ENCODE measurements around the gene LAMTOR4. TPM values are rescaled to one million over a fixed set of nuclear protein-coding genes. Genes with fewer than 3 reads are reported as not detected.

Gene LAMTOR4
- total and polyA plus RNA-seq, 11 donors = 64.6 to 160 (median 96.5) TPM

GRCh38 chr7:100158229-100159098 is 9.7 kb downstream of the LAMTOR4 start, which contains the start of gene TRAPPC14:
TRAPPC14 (minus strand) TSS chr7:100158723; CDS start chr7:100158499, 224 bp downstream.
- peaks cover 0 to 38% (median 15%) of the 10 kb centered on the region in 12 donors for H3K4me1 ChIP-seq
- intact Hi-C loops (cut with DNase I) = loop anchor here in 1 of 10 donors (1.0 kb wide), 1 partner anchor 19 kb away; the partner anchor contains the start of genes GPC2 and STAG3
- H3K9me3 ChIP-seq = no peaks in the 10 kb centered on the region
- 2 to 3% (median 2%) methylated on average over 59 to 87 of the region's 87 CpGs for WGBS, 4 donors
- DNase-seq (peak; percentile 92 to 97 (median 96)), ATAC-seq (peak; percentile 86 to 94 (median 91))
- H3K36me3 ChIP-seq = peaks cover 0 to 35% (median 32%) of the 10 kb centered on the region in 9 donors
- TF ChIP-seq CTCF (IDR thresholded peaks at IDR 0.05) (peak in 1 of 12 donors; percentile 14), POLR2A (IDR thresholded peaks at IDR 0.05) (peak in 1 of 2 donors; percentile 59)
- peak within 1 kb of the TSS; percentile 56 to 94 (median 82) for H3K27ac ChIP-seq
- H3K4me3 ChIP-seq = peak within 1 kb of the TSS; percentile 70 to 99 (median 91)
- no peaks in the 10 kb centered on the region for H3K27me3 ChIP-seq

GRCh38 chr7:100159099-100159623 is 10.4 kb downstream of the LAMTOR4 start:
- H3K27me3 ChIP-seq = no peaks in the 10 kb centered on the region
- DNase-seq = no peak
- peak overlapping the region; percentile 70 to 99 (median 91) for H3K4me3 ChIP-seq
- intact Hi-C loops (cut with DNase I) = no loop called here
- WGBS, 4 donors = 54 to 64% (median 60%) methylated on average over 7 of the region's 7 CpGs
- no peak for ATAC-seq
- H3K27ac ChIP-seq = peak overlapping the region in 11 of 12 donors; percentile 69 to 94 (median 82)
- no peaks in the 10 kb centered on the region for H3K9me3 ChIP-seq
- H3K36me3 ChIP-seq = peaks cover 0 to 28% (median 26%) of the 10 kb centered on the region in 9 donors
- H3K4me1 ChIP-seq = peaks cover 0 to 36% (median 15%) of the 10 kb centered on the region in 12 donors
- no peak for TF ChIP-seq POLR2A (IDR thresholded peaks at IDR 0.05)
- no peak for TF ChIP-seq CTCF (IDR thresholded peaks at IDR 0.05)

GRCh38 chr7:100160067-100160466 is 11.3 kb downstream of the LAMTOR4 start:
- intact Hi-C loops (cut with DNase I) = no loop called here
- no peaks in the 10 kb centered on the region for H3K27me3 ChIP-seq
- no peak overlapping the region for H3K4me3 ChIP-seq
- no peak for DNase-seq
- ATAC-seq = no peak
- TF ChIP-seq POLR2A (IDR thresholded peaks at IDR 0.05) (no peak), CTCF (IDR thresholded peaks at IDR 0.05) (no peak)
- WGBS, 4 donors = 93 to 95% (median 94%) methylated on average over 6 to 18 of the region's 18 CpGs
- peaks cover 0 to 19% (median 17%) of the 10 kb centered on the region in 9 donors for H3K36me3 ChIP-seq
- peaks cover 0 to 28% (median 15%) of the 10 kb centered on the region in 12 donors for H3K4me1 ChIP-seq
- no peak overlapping the region for H3K27ac ChIP-seq
- H3K9me3 ChIP-seq = no peaks in the 10 kb centered on the region

- Histone ChIP-seq H3K27ac (no peak overlapping the region), H3K4me3 (no peak overlapping the region), H3K27me3 (peaks cover 0 to 18% (median 0%) of the 10 kb centered on the region in 9 donors), H3K4me1 (peaks cover 0 to 27% (median 6%) of the 10 kb centered on the region in 12 donors), H3K36me3 (no peaks in the 10 kb centered on the region), H3K9me3 (no peaks in the 10 kb centered on the region)
- DNase-seq = no peak
- 68 to 74% (median 73%) methylated on average over 4 to 6 of the region's 6 CpGs for WGBS, 4 donors
- intact Hi-C loops (cut with DNase I) = no loop called here
- no peak for TF ChIP-seq POLR2A (IDR thresholded peaks at IDR 0.05)
- TF ChIP-seq CTCF (IDR thresholded peaks at IDR 0.05) = no peak
- no peak for ATAC-seq
Measured at GRCh38 chr7:100163006-100163531, 14.4 kb downstream of the LAMTOR4 start.

Measured in heart left ventricle (tissue), 16 donors.